Type B pancreatic cell (in vitro differentiated cells): ENCODE results near the gene MANBA. TPM values are rescaled to one million over a fixed set of nuclear protein-coding genes. Genes with fewer than 3 reads are reported as not detected.

Source experiments
- DNase-seq: peaks from one replicate; pipeline ENCODE4 v3.0.0; 2021; ENCODE audit warnings: mixed read lengths; ENCODE audit not compliant: unreplicated experiment; ENCODE audit errors: extremely low spot score
- H3K27ac Mint-ChIP-seq: 2 replicates; pipeline ENCODE4 v1.8.0; 2021; ENCODE audit warnings: mild to moderate bottlenecking, mixed read lengths
- H3K27me3 Mint-ChIP-seq: 2 replicates; pipeline ENCODE4 v1.8.0; 2021; ENCODE audit warnings: mixed read lengths
- H3K36me3 Mint-ChIP-seq: 2 replicates; pipeline ENCODE4 v1.8.0; 2021; ENCODE audit warnings: mixed read lengths
- H3K4me1 Mint-ChIP-seq: one replicate; pipeline ENCODE4 v1.8.0; 2021; ENCODE audit warnings: mixed read lengths; ENCODE audit not compliant: unreplicated experiment
- H3K4me3 Mint-ChIP-seq: 2 replicates; pipeline ENCODE4 v1.8.0; 2021; ENCODE audit warnings: mild to moderate bottlenecking, mixed read lengths
- H3K9me3 Mint-ChIP-seq: 2 replicates; pipeline ENCODE4 v1.8.0; 2021; ENCODE audit warnings: mixed read lengths
- total RNA-seq: library from RNA; stranded (reverse); gene quantifications from 2 replicates; pipeline ENCODE4 v1.2.1, GENCODE V29; 2021; ENCODE audit warnings: low replicate concordance
- TF ChIP-seq, protein P1 (sequence below): fragments of 200-600 bp; sonication (generic); conservative IDR thresholded peaks from 2 replicates; pipeline ENCODE4 v1.5.0; 2021; ENCODE audit warnings: antibody characterized with exemption, mild to moderate bottlenecking

The MANBA gene
- total RNA-seq, 1 donor from 2014 or later = 32.4 TPM

DNA sequence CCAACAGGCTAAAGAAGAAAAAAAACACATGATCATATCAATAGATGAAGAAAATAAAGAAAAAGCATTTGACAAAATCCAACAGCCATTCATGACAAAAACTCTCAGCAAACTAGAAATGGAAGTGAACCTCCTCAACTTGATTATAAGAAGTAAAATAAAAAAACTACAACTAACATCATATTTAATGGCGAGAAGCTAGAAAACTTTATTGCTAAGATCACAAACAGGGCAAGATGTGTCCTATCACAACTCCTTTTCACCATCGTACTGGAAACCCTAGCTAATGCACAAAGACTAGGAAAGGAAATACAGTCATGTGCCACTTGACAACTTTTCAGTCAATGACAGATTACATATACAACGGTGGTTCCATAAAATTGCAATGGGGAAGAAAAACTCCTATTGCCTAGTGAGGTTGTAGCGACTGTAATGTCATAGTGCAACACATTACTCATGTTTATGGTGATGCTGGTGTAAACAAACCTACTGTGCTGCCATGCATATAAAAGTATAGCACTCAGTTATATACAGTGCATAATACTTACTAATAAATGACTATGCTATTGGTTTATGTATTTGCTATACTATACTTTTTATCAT, 12.1 kb upstream of the MANBA start:
- TF ChIP-seq, protein P1, sequence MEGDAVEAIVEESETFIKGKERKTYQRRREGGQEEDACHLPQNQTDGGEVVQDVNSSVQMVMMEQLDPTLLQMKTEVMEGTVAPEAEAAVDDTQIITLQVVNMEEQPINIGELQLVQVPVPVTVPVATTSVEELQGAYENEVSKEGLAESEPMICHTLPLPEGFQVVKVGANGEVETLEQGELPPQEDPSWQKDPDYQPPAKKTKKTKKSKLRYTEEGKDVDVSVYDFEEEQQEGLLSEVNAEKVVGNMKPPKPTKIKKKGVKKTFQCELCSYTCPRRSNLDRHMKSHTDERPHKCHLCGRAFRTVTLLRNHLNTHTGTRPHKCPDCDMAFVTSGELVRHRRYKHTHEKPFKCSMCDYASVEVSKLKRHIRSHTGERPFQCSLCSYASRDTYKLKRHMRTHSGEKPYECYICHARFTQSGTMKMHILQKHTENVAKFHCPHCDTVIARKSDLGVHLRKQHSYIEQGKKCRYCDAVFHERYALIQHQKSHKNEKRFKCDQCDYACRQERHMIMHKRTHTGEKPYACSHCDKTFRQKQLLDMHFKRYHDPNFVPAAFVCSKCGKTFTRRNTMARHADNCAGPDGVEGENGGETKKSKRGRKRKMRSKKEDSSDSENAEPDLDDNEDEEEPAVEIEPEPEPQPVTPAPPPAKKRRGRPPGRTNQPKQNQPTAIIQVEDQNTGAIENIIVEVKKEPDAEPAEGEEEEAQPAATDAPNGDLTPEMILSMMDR = no peak
- no peak overlapping the region for H3K27ac Mint-ChIP-seq
- H3K27me3 Mint-ChIP-seq = no peaks in the 10 kb centered on the region
- H3K4me3 Mint-ChIP-seq = no peak overlapping the region
- no peaks in the 10 kb centered on the region for H3K9me3 Mint-ChIP-seq
- no peaks in the 10 kb centered on the region for H3K36me3 Mint-ChIP-seq
- no peak for DNase-seq
- no peaks in the 10 kb centered on the region for H3K4me1 Mint-ChIP-seq

DNA sequence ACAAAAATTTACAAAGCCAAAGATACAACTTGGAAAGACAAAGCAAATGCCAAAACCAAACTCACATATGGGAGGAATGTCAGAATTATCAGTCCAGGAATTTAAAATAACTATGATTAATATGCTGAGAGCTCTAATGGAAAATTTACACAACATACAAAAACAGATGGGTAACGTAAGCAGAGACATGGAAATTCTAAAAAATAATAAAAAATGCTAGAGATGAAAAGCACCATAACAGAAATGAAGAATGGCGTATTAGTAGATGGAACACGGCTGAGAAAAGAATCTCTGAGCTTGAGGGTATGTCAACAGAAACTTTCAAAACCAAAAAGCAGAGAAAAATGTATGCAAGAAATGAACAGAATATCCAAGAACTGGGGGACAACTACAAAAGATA, 4.1 kb upstream of the MANBA start:
- Mint-ChIP-seq H3K4me1 (peaks cover 5% of the 10 kb centered on the region), H3K4me3 (no peak overlapping the region), H3K9me3 (no peaks in the 10 kb centered on the region), H3K36me3 (no peaks in the 10 kb centered on the region), H3K27me3 (peaks cover 14% of the 10 kb centered on the region), H3K27ac (no peak overlapping the region)
- TF ChIP-seq, protein P1 = no peak
- DNase-seq = no peak

DNA sequence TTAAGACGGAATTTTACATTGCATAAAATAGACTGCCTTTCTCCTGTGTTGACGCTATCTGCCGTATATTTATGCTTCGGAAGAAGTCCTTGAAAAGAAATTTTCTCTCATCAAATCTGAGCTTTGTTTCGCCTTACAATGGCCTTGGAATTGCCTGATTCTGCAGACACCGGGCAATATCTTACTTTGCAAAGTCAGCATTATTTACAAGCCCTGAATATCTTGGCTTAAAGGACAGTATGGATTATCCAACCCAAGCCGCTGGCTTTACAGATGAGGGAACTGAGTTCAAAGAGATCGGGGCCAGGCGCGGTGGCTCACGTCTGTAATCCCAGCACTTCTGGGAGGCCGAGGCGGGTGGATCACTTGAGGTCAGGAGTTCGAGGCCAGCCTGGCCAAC, 1.1 kb upstream of the MANBA start:
- peak overlapping the region; percentile 96 for H3K4me3 Mint-ChIP-seq
- peaks cover 20% of the 10 kb centered on the region for H3K4me1 Mint-ChIP-seq
- no peaks in the 10 kb centered on the region for H3K9me3 Mint-ChIP-seq
- TF ChIP-seq, protein P1 = no peak
- peaks cover 14% of the 10 kb centered on the region for H3K27me3 Mint-ChIP-seq
- no peak for DNase-seq
- peaks cover 5% of the 10 kb centered on the region for H3K36me3 Mint-ChIP-seq
- no peak overlapping the region for H3K27ac Mint-ChIP-seq

DNA sequence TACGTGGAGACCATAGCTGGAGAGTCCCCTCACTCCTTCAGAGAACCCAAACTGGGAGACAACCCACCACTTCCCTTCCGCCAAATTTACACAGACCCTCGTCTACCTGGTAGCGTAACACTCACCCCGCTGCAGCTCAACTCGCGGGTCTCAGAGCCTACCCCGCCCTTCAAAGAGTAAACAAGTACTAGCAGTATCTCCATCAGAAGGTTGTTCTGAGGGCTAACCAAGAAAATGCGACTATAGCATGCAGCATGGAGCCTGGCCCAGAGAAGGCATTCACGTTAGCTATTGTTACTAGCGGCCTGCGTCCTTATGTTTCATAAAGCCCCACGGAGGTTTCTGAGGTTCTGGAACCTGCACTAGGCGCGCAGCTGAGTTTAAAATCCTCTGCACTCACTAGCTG, 531 bp upstream of the MANBA start:
- TF ChIP-seq, protein P1 = no peak
- no peak for DNase-seq
- no peaks in the 10 kb centered on the region for H3K9me3 Mint-ChIP-seq
- peak overlapping the region; percentile 58 for H3K27ac Mint-ChIP-seq
- H3K36me3 Mint-ChIP-seq = peaks cover 5% of the 10 kb centered on the region
- peaks cover 14% of the 10 kb centered on the region for H3K27me3 Mint-ChIP-seq
- H3K4me3 Mint-ChIP-seq = peak overlapping the region; percentile 96
- peaks cover 20% of the 10 kb centered on the region for H3K4me1 Mint-ChIP-seq

DNA sequence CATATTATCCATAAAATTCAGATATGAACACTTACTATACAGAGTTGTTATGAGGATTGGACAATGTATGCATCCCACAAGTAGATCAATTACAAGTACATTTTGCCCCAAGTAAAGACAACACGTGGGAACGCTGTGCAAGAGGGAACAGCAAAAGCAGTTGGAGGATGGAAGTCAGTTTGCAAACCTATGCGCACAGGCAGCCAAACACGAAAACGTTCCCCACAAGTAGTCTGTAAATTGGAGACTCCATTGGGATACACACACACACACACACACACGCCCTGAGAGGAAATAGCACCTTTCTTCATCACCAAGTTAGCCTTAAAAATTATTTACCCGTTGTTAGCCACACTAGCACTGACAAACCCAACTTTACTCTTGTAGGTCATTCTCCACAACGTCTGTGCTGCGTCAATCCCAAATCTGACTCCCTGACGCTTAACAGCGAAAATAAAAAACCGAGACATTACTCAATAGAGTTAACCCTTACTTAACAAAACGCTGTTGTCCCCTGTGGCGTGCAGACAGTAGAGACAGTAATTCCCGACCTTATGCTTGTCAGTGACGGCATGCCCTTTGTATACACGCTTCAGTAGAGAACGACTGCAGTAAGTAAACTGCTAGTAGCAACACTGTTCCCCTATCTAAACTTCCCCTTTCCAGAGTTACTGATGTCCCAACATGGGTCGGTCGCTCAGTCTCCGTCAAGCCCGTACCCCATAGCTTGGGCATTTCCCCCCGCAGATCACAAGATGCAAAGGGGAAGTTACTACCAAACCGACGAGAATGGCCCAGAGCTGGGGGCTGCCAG, 730 bp downstream of the MANBA start:
- H3K27ac Mint-ChIP-seq = peak overlapping the region; percentile 82

More for the DNA sequence above, 730 bp downstream of the MANBA start:
- H3K4me1 Mint-ChIP-seq = peaks cover 20% of the 10 kb centered on the region
- H3K27me3 Mint-ChIP-seq = peaks cover 14% of the 10 kb centered on the region
- peak overlapping the region; percentile 96 for H3K4me3 Mint-ChIP-seq
- TF ChIP-seq, protein P1 = no peak
- H3K9me3 Mint-ChIP-seq = no peaks in the 10 kb centered on the region
- peaks cover 5% of the 10 kb centered on the region for H3K36me3 Mint-ChIP-seq
- DNase-seq = no peak
